GM23248 (cell line): Measurements from ENCODE around the gene RAB12.

Experiments used
- EZH2 ChIP-seq: fragments of 200-600 bp; sonication (generic); IDR thresholded peaks from 2 replicates; pipeline ENCODE4 v1.6.1; 2018; ENCODE audit warnings: antibody characterized with exemption, mild to moderate bottlenecking; ENCODE audit not compliant: insufficient read depth, poor library complexity, severe bottlenecking
- EZH2phosphoT487 ChIP-seq: fragments of 200-600 bp; sonication (generic); IDR thresholded peaks from 2 replicates; pipeline ENCODE4 v1.6.1; 2018; ENCODE audit warnings: antibody characterized with exemption, moderate library complexity, mild to moderate bottlenecking, low read depth; ENCODE audit not compliant: insufficient read depth

- no peak for TF ChIP-seq EZH2
- no peak for TF ChIP-seq EZH2phosphoT487
Observed at GRCh38 chr18:8686611-8687010, 77.4 kb downstream of the RAB12 start.
